ENCODE data around the gene ZSWIM4. TPM values are rescaled to one million over a fixed set of nuclear protein-coding genes. Genes with fewer than 3 reads are reported as not detected.

The ZSWIM4 gene
- total and polyA plus RNA-seq, 10 donors = 1.5 to 14.8 (median 7.7) TPM

DNA sequence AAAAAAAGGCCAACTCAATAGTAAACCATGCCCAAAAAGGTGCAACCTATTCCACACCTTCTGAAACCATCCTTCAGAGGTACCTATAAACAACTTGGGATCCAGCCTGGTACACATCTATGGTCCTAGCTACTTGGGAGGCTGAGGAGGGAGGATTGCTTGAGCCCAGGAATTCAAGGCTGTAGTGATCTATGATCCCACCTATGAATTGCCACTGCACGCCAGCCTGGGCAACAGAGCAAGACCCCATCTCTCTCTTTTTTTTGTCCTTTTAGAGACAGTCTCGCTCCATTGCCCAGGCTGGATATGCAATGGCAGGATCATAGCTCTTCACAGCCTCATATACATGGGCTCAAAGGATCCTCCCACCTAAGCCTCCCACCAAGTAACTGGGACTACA lies 26.0 kb downstream of the ZSWIM4 start:
- H3K4me1 ChIP-seq = no peaks in the 10 kb centered on the region
- peaks cover 0 to 95% (median 12%) of the 10 kb centered on the region in 6 donors for H3K36me3 ChIP-seq
- no peaks in the 10 kb centered on the region for H3K27me3 ChIP-seq (replicated peaks in 1 of 7)
- intact Hi-C loops (cut with DNase I; ENCODE audit: low total_unique reads) = no loop called here
- no peak overlapping the region for H3K27ac ChIP-seq
- WGBS, 5 donors = 92 to 100% (median 97%) methylated on average over 2 of the region's 2 CpGs
- no peak for TF ChIP-seq POLR2AphosphoS5 (IDR thresholded peaks at IDR 0.05)
- TF ChIP-seq POLR2A (IDR thresholded peaks at IDR 0.05) = no peak
- TF ChIP-seq, protein P1, sequence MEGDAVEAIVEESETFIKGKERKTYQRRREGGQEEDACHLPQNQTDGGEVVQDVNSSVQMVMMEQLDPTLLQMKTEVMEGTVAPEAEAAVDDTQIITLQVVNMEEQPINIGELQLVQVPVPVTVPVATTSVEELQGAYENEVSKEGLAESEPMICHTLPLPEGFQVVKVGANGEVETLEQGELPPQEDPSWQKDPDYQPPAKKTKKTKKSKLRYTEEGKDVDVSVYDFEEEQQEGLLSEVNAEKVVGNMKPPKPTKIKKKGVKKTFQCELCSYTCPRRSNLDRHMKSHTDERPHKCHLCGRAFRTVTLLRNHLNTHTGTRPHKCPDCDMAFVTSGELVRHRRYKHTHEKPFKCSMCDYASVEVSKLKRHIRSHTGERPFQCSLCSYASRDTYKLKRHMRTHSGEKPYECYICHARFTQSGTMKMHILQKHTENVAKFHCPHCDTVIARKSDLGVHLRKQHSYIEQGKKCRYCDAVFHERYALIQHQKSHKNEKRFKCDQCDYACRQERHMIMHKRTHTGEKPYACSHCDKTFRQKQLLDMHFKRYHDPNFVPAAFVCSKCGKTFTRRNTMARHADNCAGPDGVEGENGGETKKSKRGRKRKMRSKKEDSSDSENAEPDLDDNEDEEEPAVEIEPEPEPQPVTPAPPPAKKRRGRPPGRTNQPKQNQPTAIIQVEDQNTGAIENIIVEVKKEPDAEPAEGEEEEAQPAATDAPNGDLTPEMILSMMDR (IDR thresholded peaks at IDR 0.05 in 8 of 11, conservative IDR thresholded peaks at IDR 0.05 in 3 of 11) = no peak
- DNase-seq = no peak
- H3K4me3 ChIP-seq = no peak overlapping the region
- H3K9me3 ChIP-seq = no peaks in the 10 kb centered on the region

DNA sequence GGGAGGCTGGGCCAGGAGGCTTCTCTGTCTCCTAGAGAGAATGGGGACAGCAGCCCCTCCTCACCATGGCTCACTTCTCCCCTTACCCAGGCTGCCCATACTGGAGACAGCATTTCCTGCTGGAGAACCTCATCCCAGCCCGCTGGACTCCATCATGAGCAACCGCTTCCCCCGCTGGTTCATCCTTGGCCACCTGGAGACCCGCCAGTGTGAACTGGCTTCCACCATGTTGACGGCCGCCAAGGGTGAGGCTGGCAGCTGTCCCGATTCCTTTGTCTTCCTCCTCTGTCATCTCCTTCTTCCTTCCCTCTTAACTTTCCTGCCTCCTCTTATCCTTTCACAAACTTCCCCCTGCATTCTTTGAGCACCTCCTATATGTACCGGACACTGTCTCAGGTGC lies 28.0 kb downstream of the ZSWIM4 start:
- Histone ChIP-seq H3K27ac (no peak overlapping the region), H3K4me1 (no peaks in the 10 kb centered on the region), H3K9me3 (no peaks in the 10 kb centered on the region), H3K36me3 (peaks cover 0 to 95% (median 12%) of the 10 kb centered on the region in 6 donors), H3K4me3 (no peak overlapping the region), H3K27me3 (replicated peaks in 1 of 7) (no peaks in the 10 kb centered on the region)
- TF ChIP-seq, protein P1 (IDR thresholded peaks at IDR 0.05 in 8 of 11, conservative IDR thresholded peaks at IDR 0.05 in 3 of 11) = no peak
- peak in 1 of 3 donors; percentile 20 for TF ChIP-seq POLR2AphosphoS5 (IDR thresholded peaks at IDR 0.05)
- no peak for DNase-seq
- WGBS, 5 donors = 72 to 85% (median 74%) methylated on average over 8 of the region's 8 CpGs
- intact Hi-C loops (cut with DNase I; ENCODE audit: low total_unique reads) = no loop called here

DNA sequence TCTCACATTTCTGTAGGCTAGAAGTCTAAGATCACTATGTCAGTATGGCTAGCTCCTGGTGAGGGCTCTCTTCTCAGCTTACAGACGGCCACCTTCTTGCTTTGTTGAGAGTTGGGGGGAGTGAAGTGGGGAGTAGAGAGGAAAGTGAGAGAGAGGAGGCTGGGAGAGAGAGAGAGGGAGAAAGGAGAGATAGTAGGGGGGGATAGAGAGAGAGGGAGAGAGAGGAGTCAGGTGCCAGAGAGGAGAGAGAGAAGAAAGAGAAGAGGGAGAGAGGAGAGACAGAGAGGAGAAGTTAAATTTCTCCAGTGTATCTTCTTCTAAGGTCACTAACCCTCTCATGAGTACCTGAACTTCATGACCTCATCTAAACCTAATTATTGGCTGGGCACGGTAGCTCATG lies 28.7 kb downstream of the ZSWIM4 start:
- Histone ChIP-seq H3K4me3 (no peak overlapping the region), H3K27me3 (replicated peaks in 1 of 7) (no peaks in the 10 kb centered on the region), H3K36me3 (peaks cover 0 to 96% (median 14%) of the 10 kb centered on the region in 6 donors), H3K4me1 (no peaks in the 10 kb centered on the region), H3K9me3 (no peaks in the 10 kb centered on the region), H3K27ac (no peak overlapping the region)
- no peak for DNase-seq
- 79 to 96% (median 82%) methylated on average over 2 of the region's 2 CpGs for WGBS, 5 donors
- intact Hi-C loops (cut with DNase I; ENCODE audit: low total_unique reads) = no loop called here
- no peak for TF ChIP-seq POLR2A (IDR thresholded peaks at IDR 0.05)
- TF ChIP-seq, protein P1 (IDR thresholded peaks at IDR 0.05 in 8 of 11, conservative IDR thresholded peaks at IDR 0.05 in 3 of 11) = no peak
- no peak for TF ChIP-seq POLR2AphosphoS5 (IDR thresholded peaks at IDR 0.05)

DNA sequence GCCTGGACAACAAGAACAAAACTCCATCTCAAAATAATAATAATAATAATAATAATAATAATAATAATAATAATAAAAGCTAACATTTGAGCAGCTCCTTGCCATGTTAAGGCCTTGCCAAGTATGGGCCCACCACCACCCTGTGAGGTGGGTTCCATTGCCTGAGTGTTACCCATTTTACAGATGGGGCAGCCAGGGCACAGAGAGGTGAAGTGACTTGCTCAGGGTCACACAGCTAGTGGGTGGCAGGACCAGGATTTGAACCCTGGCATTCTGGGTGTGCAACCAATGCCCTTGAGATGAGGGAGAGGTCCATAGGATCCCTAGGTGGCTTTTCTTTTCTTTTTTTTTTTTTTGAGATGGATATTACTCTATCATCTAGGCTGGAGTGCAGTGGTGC lies 29.5 kb downstream of the ZSWIM4 start:
- peaks cover 0 to 94% (median 14%) of the 10 kb centered on the region in 6 donors for H3K36me3 ChIP-seq
- no peaks in the 10 kb centered on the region for H3K27me3 ChIP-seq (replicated peaks in 1 of 7)
- no peak overlapping the region for H3K27ac ChIP-seq
- intact Hi-C loops (cut with DNase I; ENCODE audit: low total_unique reads) = no loop called here
- no peak for DNase-seq
- no peaks in the 10 kb centered on the region for H3K9me3 ChIP-seq
- TF ChIP-seq, protein P1 (IDR thresholded peaks at IDR 0.05 in 8 of 11, conservative IDR thresholded peaks at IDR 0.05 in 3 of 11) = no peak
- TF ChIP-seq POLR2A (IDR thresholded peaks at IDR 0.05) (no peak), POLR2AphosphoS5 (IDR thresholded peaks at IDR 0.05) (no peak)
- no peak overlapping the region for H3K4me3 ChIP-seq
- no peaks in the 10 kb centered on the region for H3K4me1 ChIP-seq

Data from spleen (tissue), 11 donors.